Measurements from ENCODE around the gene GOLPH3.
"Not testable (repeated sequence)": the region's sequence is repeated elsewhere in the genome, so short reads cannot be mapped to it uniquely, and the experiment has no call there.

- TF ChIP-seq EP300 (IDR thresholded peaks at IDR 0.05); CTCF (IDR thresholded peaks at IDR 0.05); POLR2A (IDR thresholded peaks at IDR 0.05; ENCODE audit: low read depth): not testable (repeated sequence)
Observed at GRCh38 chr5:32080565-32080964, 93.6 kb downstream of the GOLPH3 start.
